ENCODE measurements around the gene NAGK. TPM values are rescaled to one million over a fixed set of nuclear protein-coding genes. Genes with fewer than 3 reads are reported as not detected.

The NAGK gene
- total and polyA plus RNA-seq, 2 of the 8 experiments (the other 6 are each of a cell fraction or from before 2014, with no cell fraction given) = 57.9 to 59.9 TPM

- TF ChIP-seq SP1 (IDR thresholded peaks at IDR 0.05; ENCODE audit: low read depth, low read length) = no peak
- no peak for TF ChIP-seq TCF12 (IDR thresholded peaks at IDR 0.05; ENCODE audit: low read depth, low read length)
- no peak for TF ChIP-seq TAF7 (optimal IDR thresholded peaks at IDR 0.05; ENCODE audit: borderline replicate concordance, low read depth, low read length)
- TF ChIP-seq SIX5 (IDR thresholded peaks at IDR 0.05; ENCODE audit: low read depth, low read length) = no peak
- TF ChIP-seq CHD7 (IDR thresholded peaks at IDR 0.05; ENCODE audit: insufficient replicate concordance, low read length) = no peak
These were observed 4.3 kb upstream of the NAGK start (continued) for GRCh38 chr2:71064110-71064611.

Measured in H1 (cell line).